A549 (cell line): ENCODE results near the gene CLN5. TPM values are rescaled to one million over a fixed set of nuclear protein-coding genes. Genes with fewer than 3 reads are reported as not detected.

Experiments
- ATAC-seq, 2 experiments: fragments of 200-7000 bp in 1 of 2; fragments of >200 bp in 1 of 2; cut with Nextera tagmentation in 1 of 2; cut with Tn5 transposase in 1 of 2; 3 replicates each; pipeline versions ENCODE4 v1.8.0 to v1.9.1; 2018 to 2020; ENCODE audit warnings: mild to moderate bottlenecking in 1 of 2, moderate library complexity in 1 of 2
- CTCF ChIA-PET: fragments of 300-600 bp; sonication (Branson Sonifier 250); formaldehyde crosslinking; extraction: SDS; loops from one replicate; lab custom pipeline; 2021; ENCODE audit warnings: antibody characterized with exemption, inconsistent platforms; lab: Yijun Ruan, JAX
- POLR2A ChIA-PET: fragments of 350-600 bp; formaldehyde crosslinking; extraction: SDS; loops from one replicate; lab custom pipeline; 2021; ENCODE audit warnings: antibody characterized with exemption, inconsistent platforms; lab: Yijun Ruan, JAX
- DNase-seq, 2 experiments: peaks; one replicate each; pipeline versions ENCODE4 v3.0.0 to v3.0.0-alpha.2; 2011 to 2016; ENCODE audit warnings: low read depth in 1 of 2, low spot score in 1 of 2
- FAIRE-seq: peaks from 2 replicates; lab custom pipeline; 2011; peaks lifted over from hg19 to GRCh38; lab: Jason Lieb, UNC
- H3K27ac ChIP-seq, 2 experiments: fragments of >200 bp; sonication (Bioruptor Twin); formaldehyde crosslinking; 3 replicates each; pipeline ENCODE4 v1.5.1; 2016 to 2017
- H3K4me1 ChIP-seq: fragments of >200 bp; sonication (Bioruptor Twin); formaldehyde crosslinking; 3 replicates; pipeline ENCODE4 v1.6.1; 2016
- H3K4me2 ChIP-seq: fragments of >200 bp; sonication (Bioruptor Twin); formaldehyde crosslinking; 3 replicates; pipeline ENCODE4 v1.6.1; 2016
- H3K4me3 ChIP-seq: fragments of >200 bp; sonication (Bioruptor Twin); formaldehyde crosslinking; 3 replicates; pipeline ENCODE4 v1.5.1; 2016
- H3K9me3 ChIP-seq: fragments of >200 bp; sonication (Bioruptor Twin); formaldehyde crosslinking; 3 replicates; pipeline ENCODE4 v1.6.1; 2016
- ATOH8 ChIP-seq: fragments of 250-450 bp; sonication (Bioruptor Pico); IDR thresholded peaks from 2 replicates; pipeline ENCODE4 v1.5.0; 2020; ENCODE audit warnings: low read depth, mild to moderate bottlenecking, moderate library complexity
- BHLHE40 ChIP-seq: IDR thresholded peaks from 2 replicates; pipeline ENCODE4 v1.6.1; 2012; ENCODE audit warnings: low read depth, low read length, inconsistent platforms
- CBX2 ChIP-seq: fragments of 200-600 bp; sonication (generic); IDR thresholded peaks from 2 replicates; pipeline ENCODE4 v1.6.1; 2016; ENCODE audit warnings: low read depth, mild to moderate bottlenecking, borderline replicate concordance
- CEBPB ChIP-seq, 2 experiments: fragments of >200 bp in 1 of 2; sonication (Bioruptor Twin) in 1 of 2; formaldehyde crosslinking in 1 of 2; IDR thresholded peaks; 2 replicates each; pipeline ENCODE4 v1.6.1; 2012 to 2016
- CHD2 ChIP-seq: fragments of 150-350 bp; IDR thresholded peaks from 2 replicates; pipeline ENCODE4 v1.6.1; 2014; ENCODE audit warnings: low read length; ENCODE audit not compliant: partially characterized antibody
- EP300 ChIP-seq, 2 experiments: fragments of >200 bp; sonication (Bioruptor Twin); formaldehyde crosslinking; IDR thresholded peaks; 2 replicates in 1 of 2; 3 replicates in 1 of 2; pipeline ENCODE4 v1.6.1; 2016 to 2017
- ESRRA ChIP-seq: fragments of 150-350 bp; IDR thresholded peaks from 2 replicates; pipeline ENCODE4 v1.6.1; 2014; ENCODE audit warnings: mild to moderate bottlenecking, low read length, borderline replicate concordance
- HEYL ChIP-seq: fragments of 250-450 bp; sonication (Bioruptor Pico); IDR thresholded peaks from 2 replicates; pipeline ENCODE4 v1.8.0; 2021; ENCODE audit warnings: mild to moderate bottlenecking, moderate library complexity
- HMGXB4 ChIP-seq: fragments of 250-450 bp; sonication (Bioruptor Pico); IDR thresholded peaks from 2 replicates; pipeline ENCODE4 v1.5.0; 2021; ENCODE audit warnings: mild to moderate bottlenecking, moderate library complexity, borderline replicate concordance
- HOXA7 ChIP-seq: fragments of 250-450 bp; sonication (Bioruptor Pico); IDR thresholded peaks from 2 replicates; pipeline ENCODE4 v1.5.0; 2020; ENCODE audit warnings: mild to moderate bottlenecking, moderate library complexity
- HOXB5 ChIP-seq: fragments of 250-450 bp; sonication (Bioruptor Pico); IDR thresholded peaks from 2 replicates; pipeline ENCODE4 v1.5.0; 2020; ENCODE audit warnings: mild to moderate bottlenecking, moderate library complexity
- JUN ChIP-seq, 2 experiments: fragments of >200 bp; sonication (Bioruptor Twin); formaldehyde crosslinking; IDR thresholded peaks; 2 replicates in 1 of 2; 3 replicates in 1 of 2; pipeline ENCODE4 v1.6.1; 2016 to 2017
- KDM1A ChIP-seq: fragments of 200-600 bp; sonication (generic); IDR thresholded peaks from 2 replicates; pipeline ENCODE4 v1.6.1; 2016; ENCODE audit warnings: low read depth, mild to moderate bottlenecking
- KDM5A ChIP-seq: fragments of 200-600 bp; sonication (generic); IDR thresholded peaks from 2 replicates; pipeline ENCODE4 v1.6.1; 2016; ENCODE audit warnings: antibody characterized with exemption, mild to moderate bottlenecking
- MAFK ChIP-seq: fragments of 450-650 bp; IDR thresholded peaks from 2 replicates; pipeline ENCODE4 v1.6.1; 2014; ENCODE audit not compliant: partially characterized antibody
- MAX ChIP-seq: IDR thresholded peaks from 2 replicates; pipeline ENCODE4 v1.6.1; 2012
- MAZ ChIP-seq: fragments of 150-350 bp; IDR thresholded peaks from 2 replicates; pipeline ENCODE4 v1.6.1; 2014; ENCODE audit warnings: antibody characterized with exemption, low read depth, low read length, borderline replicate concordance
- MYC ChIP-seq: IDR thresholded peaks from 2 replicates; pipeline ENCODE4 v1.6.1; 2012; ENCODE audit warnings: mild to moderate bottlenecking, inconsistent platforms, low read length, improper control_type of control experiment, borderline replicate concordance
- NPAS2 ChIP-seq: fragments of 250-450 bp; sonication (Bioruptor Pico); IDR thresholded peaks from 2 replicates; pipeline ENCODE4 v1.8.0; 2022; ENCODE audit warnings: mild to moderate bottlenecking, moderate library complexity, borderline replicate concordance
- NR3C1 ChIP-seq: fragments of >200 bp; sonication (Bioruptor Twin); formaldehyde crosslinking; IDR thresholded peaks from 3 replicates; pipeline ENCODE4 v1.6.1; 2017
- PHF8 ChIP-seq: fragments of 200-600 bp; sonication (generic); IDR thresholded peaks from 2 replicates; pipeline ENCODE4 v1.6.1; 2016; ENCODE audit warnings: low read depth, mild to moderate bottlenecking, antibody characterized with exemption, moderate library complexity, borderline replicate concordance
- POLR2A ChIP-seq: IDR thresholded peaks from 2 replicates; pipeline ENCODE4 v1.6.1; 2012; ENCODE audit warnings: mild to moderate bottlenecking, low read length
- POLR2AphosphoS2 ChIP-seq: conservative IDR thresholded peaks from 2 replicates; pipeline ENCODE4 v1.6.1; 2012; ENCODE audit warnings: low read length, improper control_type of control experiment, inconsistent platforms
- RCOR1 ChIP-seq: fragments of 150-350 bp; IDR thresholded peaks from 2 replicates; pipeline ENCODE4 v1.6.1; 2014; ENCODE audit warnings: antibody characterized with exemption, low read length, low read depth
- RFX5 ChIP-seq: fragments of 450-650 bp; IDR thresholded peaks from 2 replicates; pipeline ENCODE4 v1.7.1; 2014; ENCODE audit warnings: antibody characterized with exemption, mild to moderate bottlenecking, moderate library complexity
- RNF2 ChIP-seq: fragments of 200-600 bp; sonication (generic); IDR thresholded peaks from 2 replicates; pipeline ENCODE4 v1.6.1; 2016; ENCODE audit warnings: low read depth, mild to moderate bottlenecking, antibody characterized with exemption, moderate library complexity, borderline replicate concordance
- SMC3 ChIP-seq: fragments of >200 bp; sonication (Bioruptor Twin); formaldehyde crosslinking; IDR thresholded peaks from 3 replicates; pipeline ENCODE4 v1.6.1; 2018; ENCODE audit warnings: inconsistent platforms
- SREBF2 ChIP-seq: fragments of 450-650 bp; IDR thresholded peaks from 2 replicates; pipeline ENCODE4 v1.6.1; 2014; ENCODE audit warnings: mild to moderate bottlenecking, moderate library complexity
- TFCP2L1 ChIP-seq: fragments of 250-450 bp; sonication (Bioruptor Pico); IDR thresholded peaks from 2 replicates; pipeline ENCODE4 v1.5.0; 2021; ENCODE audit warnings: mild to moderate bottlenecking
- USF2 ChIP-seq: fragments of 450-650 bp; IDR thresholded peaks from 2 replicates; pipeline ENCODE4 v1.6.1; 2014; ENCODE audit warnings: antibody characterized with exemption
- ZC3H11A ChIP-seq: fragments of 450-650 bp; IDR thresholded peaks from 2 replicates; pipeline ENCODE4 v1.6.1; 2014; ENCODE audit warnings: antibody characterized with exemption, mild to moderate bottlenecking
- ZFP36 ChIP-seq: fragments of 450-650 bp; IDR thresholded peaks from 2 replicates; pipeline ENCODE4 v1.6.1; 2014; ENCODE audit warnings: borderline replicate concordance; ENCODE audit not compliant: partially characterized antibody
- ZSCAN20 ChIP-seq: fragments of 250-450 bp; sonication (Bioruptor Pico); IDR thresholded peaks from 2 replicates; pipeline ENCODE4 v1.8.0; 2022; ENCODE audit warnings: mild to moderate bottlenecking, moderate library complexity
- WGBS: methylation state at CpG from one replicate; pipeline ENCODE4 v1.1.6; 2017; ENCODE audit errors: missing lambda C conversion rate; 5-methylcytosine and 5-hydroxymethylcytosine counted together
- polyA minus RNA-seq: library from RNA; depleted of rRNA, polyadenylated mRNA; stranded (reverse); fragments of >200 nt; gene quantifications from 2 replicates; pipeline ENCODE4 v1.2.3, GENCODE V29; 2011; rRNA and poly(A)+ RNA removed
- polyA plus RNA-seq, 4 experiments: library from polyadenylated mRNA; depleted of rRNA in 3 of 4; stranded (reverse); fragments of >200 nt; fragmentation: RNase III in 1 of 4; extraction: RNeasy Plus Mini Kit Qiagen cat#74134 plus additional on column Dnase treatment in 1 of 4; gene quantifications; 2 replicates in 3 of 4; 3 replicates in 1 of 4; pipeline ENCODE4 v1.2.3, GENCODE V29; 2011 to 2017
- TF ChIP-seq, protein P1 (sequence below): IDR thresholded peaks from 2 replicates; pipeline ENCODE4 v1.6.1; 2012
- TF ChIP-seq, protein P2 (sequence below): fragments of >200 bp; sonication (Bioruptor Twin); formaldehyde crosslinking; IDR thresholded peaks from 3 replicates; pipeline ENCODE4 v1.5.1; 2016

CLN5 gene
- polyA plus RNA-seq (2011; rRNA removed): 20.0 and 21.1 TPM in 2 replicates
- polyA plus RNA-seq (2012; cell fraction: cytosol; rRNA removed): 3.9 and 4.9 TPM in 2 replicates
- polyA plus RNA-seq (2012; cell fraction: nucleus; rRNA removed): 9.7 and 10.3 TPM in 2 replicates
- polyA plus RNA-seq (2017; fragmentation: RNase III; extraction: RNeasy Plus Mini Kit Qiagen cat#74134 plus additional on column Dnase treatment): 11.7 to 12.6 TPM (median 12.1 TPM) in 3 replicates
- polyA minus RNA-seq: 6.9 and 7.1 TPM in 2 replicates

DNA sequence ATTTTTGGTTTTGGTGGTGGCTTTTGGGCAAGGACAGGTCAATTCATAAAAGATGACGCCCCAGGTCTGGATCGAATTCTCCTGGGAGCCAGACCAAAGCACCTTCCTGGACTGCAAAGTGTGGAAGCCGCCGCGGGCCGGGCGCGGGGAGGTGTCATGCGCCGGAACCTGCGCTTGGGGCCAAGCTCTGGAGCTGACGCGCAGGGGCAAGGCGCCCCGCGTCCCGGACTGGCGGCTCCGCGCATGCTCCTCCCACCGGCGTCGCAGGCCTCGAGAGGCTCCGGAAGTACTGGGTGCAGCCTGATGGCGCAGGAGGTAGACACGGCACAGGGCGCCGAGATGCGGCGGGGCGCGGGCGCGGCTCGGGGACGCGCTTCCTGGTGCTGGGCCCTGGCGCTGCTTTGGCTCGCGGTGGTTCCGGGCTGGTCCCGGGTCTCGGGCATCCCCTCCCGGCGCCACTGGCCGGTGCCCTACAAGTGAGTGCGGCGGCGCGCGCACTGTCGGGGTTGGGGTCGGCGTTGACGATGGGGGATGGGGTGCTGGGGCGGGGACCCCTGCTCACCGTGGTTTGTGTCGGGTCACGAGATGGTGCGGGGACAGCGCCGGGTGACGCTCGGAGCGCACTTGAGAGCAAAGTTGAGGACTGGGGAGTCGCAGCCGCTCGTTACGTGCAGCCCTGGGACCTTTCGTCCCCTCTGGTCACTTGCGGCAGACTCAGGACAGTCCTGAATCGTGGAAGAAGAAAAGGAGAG is at the start of gene CLN5:
Gene CLN5 (plus strand): TSS at position 286 of the 752 bp plus-strand sequence. CDS start 18 bp downstream, at position 304.
- Histone ChIP-seq H3K4me1 (peaks cover 8% of the 10 kb centered on the region; the same call in 1 of the 3 replicates), H3K4me2 (peak within 1 kb of the TSS; percentile 86), H3K27ac (peak within 1 kb of the TSS; percentile 90 to 96), H3K9me3 (no peaks in the 10 kb centered on the region), H3K4me3 (peak within 1 kb of the TSS; percentile 83)
- 3% methylated on average over 18 of the region's 73 CpGs for WGBS
- ChIA-PET CTCF (interaction anchor here (2.2 kb wide), 1 partner anchor 10 kb away, joined by 5 read pairs; no protein-coding TSS in a partner anchor), POLR2A (interaction anchor here (0.9 to 2.9 kb wide), 3 partner anchors 14 to 280 kb away, joined by 3 to 10 read pairs (median 4); partner anchors contain the start of gene FBXL3)
- FAIRE-seq (no peak), DNase-seq (peak; percentile 76 to 90), ATAC-seq (peak; percentile 99)
- TF ChIP-seq, protein P1, sequence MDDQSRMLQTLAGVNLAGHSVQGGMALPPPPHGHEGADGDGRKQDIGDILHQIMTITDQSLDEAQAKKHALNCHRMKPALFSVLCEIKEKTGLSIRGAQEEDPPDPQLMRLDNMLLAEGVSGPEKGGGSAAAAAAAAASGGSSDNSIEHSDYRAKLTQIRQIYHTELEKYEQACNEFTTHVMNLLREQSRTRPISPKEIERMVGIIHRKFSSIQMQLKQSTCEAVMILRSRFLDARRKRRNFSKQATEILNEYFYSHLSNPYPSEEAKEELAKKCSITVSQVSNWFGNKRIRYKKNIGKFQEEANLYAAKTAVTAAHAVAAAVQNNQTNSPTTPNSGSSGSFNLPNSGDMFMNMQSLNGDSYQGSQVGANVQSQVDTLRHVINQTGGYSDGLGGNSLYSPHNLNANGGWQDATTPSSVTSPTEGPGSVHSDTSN: no peak
- TF ChIP-seq MAZ: no peak
- no peak for TF ChIP-seq NR3C1
- no peak for TF ChIP-seq BHLHE40
- no peak for TF ChIP-seq TFCP2L1
- no peak for TF ChIP-seq RNF2
- TF ChIP-seq NPAS2 (CRISPR knock-in tag): no peak
- TF ChIP-seq RFX5: no peak
- TF ChIP-seq KDM5A: no peak
- peak; percentile 85; the same call in 1 of the 2 replicates for TF ChIP-seq PHF8
- TF ChIP-seq CEBPB (IDR thresholded peaks at IDR 0.05): no peak
- no peak for TF ChIP-seq HOXA7 (CRISPR knock-in tag)
- TF ChIP-seq, protein P2, sequence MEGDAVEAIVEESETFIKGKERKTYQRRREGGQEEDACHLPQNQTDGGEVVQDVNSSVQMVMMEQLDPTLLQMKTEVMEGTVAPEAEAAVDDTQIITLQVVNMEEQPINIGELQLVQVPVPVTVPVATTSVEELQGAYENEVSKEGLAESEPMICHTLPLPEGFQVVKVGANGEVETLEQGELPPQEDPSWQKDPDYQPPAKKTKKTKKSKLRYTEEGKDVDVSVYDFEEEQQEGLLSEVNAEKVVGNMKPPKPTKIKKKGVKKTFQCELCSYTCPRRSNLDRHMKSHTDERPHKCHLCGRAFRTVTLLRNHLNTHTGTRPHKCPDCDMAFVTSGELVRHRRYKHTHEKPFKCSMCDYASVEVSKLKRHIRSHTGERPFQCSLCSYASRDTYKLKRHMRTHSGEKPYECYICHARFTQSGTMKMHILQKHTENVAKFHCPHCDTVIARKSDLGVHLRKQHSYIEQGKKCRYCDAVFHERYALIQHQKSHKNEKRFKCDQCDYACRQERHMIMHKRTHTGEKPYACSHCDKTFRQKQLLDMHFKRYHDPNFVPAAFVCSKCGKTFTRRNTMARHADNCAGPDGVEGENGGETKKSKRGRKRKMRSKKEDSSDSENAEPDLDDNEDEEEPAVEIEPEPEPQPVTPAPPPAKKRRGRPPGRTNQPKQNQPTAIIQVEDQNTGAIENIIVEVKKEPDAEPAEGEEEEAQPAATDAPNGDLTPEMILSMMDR: no peak
- peak; percentile 35 to 60; a peak in 2 of 5 replicates for TF ChIP-seq JUN (IDR thresholded peaks at IDR 0.05)
- no peak for TF ChIP-seq SREBF2
- TF ChIP-seq CBX2: no peak
- TF ChIP-seq ATOH8: no peak
- TF ChIP-seq MAX: peak; percentile 81
- TF ChIP-seq HOXB5 (CRISPR knock-in tag): no peak
- no peak for TF ChIP-seq SMC3
- TF ChIP-seq POLR2AphosphoS2: no peak
- TF ChIP-seq HMGXB4 (CRISPR knock-in tag): no peak
- no peak for TF ChIP-seq MYC
- TF ChIP-seq RCOR1: no peak
- TF ChIP-seq HEYL (CRISPR knock-in tag): no peak
- peak; percentile 79 for TF ChIP-seq POLR2A
- TF ChIP-seq KDM1A: no peak
- TF ChIP-seq ESRRA: no peak
- no peak for TF ChIP-seq ZC3H11A
- TF ChIP-seq ZSCAN20: no peak
- TF ChIP-seq MAFK: no peak
- no peak for TF ChIP-seq CHD2
- TF ChIP-seq USF2: no peak
- TF ChIP-seq ZFP36: no peak
- no peak for TF ChIP-seq EP300 (IDR thresholded peaks at IDR 0.05)
